Osteocyte (in vitro differentiated cells): ENCODE data around the gene FCN3. TPM values are rescaled to one million over a fixed set of nuclear protein-coding genes. Genes with fewer than 3 reads are reported as not detected.

ENCODE experiments used
- DNase-seq: peaks from one replicate; pipeline ENCODE4 v3.0.0; 2021; ENCODE audit warnings: mixed read lengths; ENCODE audit not compliant: unreplicated experiment; ENCODE audit errors: extremely low spot score
- H3K27ac Mint-ChIP-seq: one replicate; pipeline ENCODE4 v1.8.0; 2021; ENCODE audit warnings: mild to moderate bottlenecking, mixed read lengths; ENCODE audit not compliant: unreplicated experiment
- H3K27me3 Mint-ChIP-seq: one replicate; pipeline ENCODE4 v1.8.0; 2021; ENCODE audit warnings: mixed read lengths; ENCODE audit not compliant: unreplicated experiment
- H3K36me3 Mint-ChIP-seq: one replicate; pipeline ENCODE4 v1.8.0; 2021; ENCODE audit warnings: mixed read lengths; ENCODE audit not compliant: unreplicated experiment
- H3K4me1 Mint-ChIP-seq: one replicate; pipeline ENCODE4 v1.8.0; 2021; ENCODE audit warnings: mixed read lengths; ENCODE audit not compliant: unreplicated experiment
- H3K4me3 Mint-ChIP-seq: one replicate; pipeline ENCODE4 v1.8.0; 2021; ENCODE audit warnings: mild to moderate bottlenecking, moderate library complexity, mixed read lengths; ENCODE audit not compliant: unreplicated experiment
- H3K9me3 Mint-ChIP-seq: one replicate; pipeline ENCODE4 v1.8.0; 2021; ENCODE audit warnings: mixed read lengths; ENCODE audit not compliant: unreplicated experiment
- CTCF ChIP-seq: fragments of 200-600 bp; sonication (generic); IDR thresholded peaks from 2 replicates; pipeline ENCODE4 v1.5.0; 2021; ENCODE audit warnings: antibody characterized with exemption, mild to moderate bottlenecking, moderate library complexity
- total RNA-seq: library from RNA; stranded (reverse); gene quantifications from 2 replicates; pipeline ENCODE4 v1.2.1, GENCODE V29; 2021

Gene FCN3
- total RNA-seq, 1 donor from 2014 or later: not detected

- TF ChIP-seq CTCF: no peak
- Mint-ChIP-seq H3K4me1 (peaks cover 29% of the 10 kb centered on the region), H3K4me3 (no peak overlapping the region), H3K27ac (no peak overlapping the region), H3K9me3 (no peaks in the 10 kb centered on the region), H3K36me3 (no peaks in the 10 kb centered on the region), H3K27me3 (no peaks in the 10 kb centered on the region)
- DNase-seq: no peak
Measured at GRCh38 chr1:27397749-27398148, 23.1 kb upstream of the FCN3 start.

- Mint-ChIP-seq H3K4me3 (no peak overlapping the region), H3K36me3 (no peaks in the 10 kb centered on the region), H3K27ac (no peak overlapping the region), H3K9me3 (no peaks in the 10 kb centered on the region), H3K27me3 (no peaks in the 10 kb centered on the region), H3K4me1 (peaks cover 26% of the 10 kb centered on the region)
- no peak for TF ChIP-seq CTCF
- no peak for DNase-seq
Measured at GRCh38 chr1:27397110-27397509, 22.5 kb upstream of the FCN3 start.

GRCh38 chr1:27395441-27396195 lies 21.0 kb upstream of the FCN3 start:
- Mint-ChIP-seq H3K27ac (peak overlapping the region; percentile 36), H3K4me3 (no peak overlapping the region), H3K9me3 (no peaks in the 10 kb centered on the region), H3K4me1 (peaks cover 26% of the 10 kb centered on the region), H3K27me3 (peaks cover 3% of the 10 kb centered on the region), H3K36me3 (no peaks in the 10 kb centered on the region)
- DNase-seq: peak; percentile 91
- peak; percentile 93 for TF ChIP-seq CTCF

GRCh38 chr1:27394925-27395324 lies 20.3 kb upstream of the FCN3 start:
- no peak for DNase-seq
- Mint-ChIP-seq H3K36me3 (no peaks in the 10 kb centered on the region), H3K27ac (peak overlapping the region; percentile 36), H3K27me3 (peaks cover 6% of the 10 kb centered on the region), H3K4me1 (peaks cover 26% of the 10 kb centered on the region), H3K9me3 (no peaks in the 10 kb centered on the region), H3K4me3 (no peak overlapping the region)
- no peak for TF ChIP-seq CTCF

- no peak for TF ChIP-seq CTCF
- H3K27ac Mint-ChIP-seq: no peak overlapping the region
- no peaks in the 10 kb centered on the region for H3K9me3 Mint-ChIP-seq
- H3K27me3 Mint-ChIP-seq: peaks cover 7% of the 10 kb centered on the region
- peak overlapping the region; percentile 49 for H3K4me3 Mint-ChIP-seq
- no peaks in the 10 kb centered on the region for H3K36me3 Mint-ChIP-seq
- H3K4me1 Mint-ChIP-seq: peaks cover 24% of the 10 kb centered on the region
- DNase-seq: no peak
Measured at GRCh38 chr1:27394282-27394658, 19.6 kb upstream of the FCN3 start.
